HepG2 (cell line): ENCODE results near the gene SLC28A3. TPM values are rescaled to one million over a fixed set of nuclear protein-coding genes. Genes with fewer than 3 reads are reported as not detected.

ENCODE experiments used
- BRCA1 ChIP-seq: sonication (generic); formaldehyde crosslinking; IDR thresholded peaks from 2 replicates; pipeline ENCODE4 v1.4.0; 2020; ENCODE audit warnings: missing genetic modification reagents
- BRD4 ChIP-seq: sonication (generic); formaldehyde crosslinking; IDR thresholded peaks from 2 replicates; pipeline ENCODE4 v1.4.0; 2020; ENCODE audit warnings: missing genetic modification reagents
- GATAD1 ChIP-seq: IDR thresholded peaks from 2 replicates; pipeline ENCODE4 v1.6.1; 2016; ENCODE audit warnings: missing genetic modification reagents, missing compliant biosample characterization
- NCOR1 ChIP-seq: fragments of 200-600 bp; sonication (generic); IDR thresholded peaks from 2 replicates; pipeline ENCODE4 v1.7.0; 2017; ENCODE audit warnings: antibody characterized with exemption, low read length, borderline replicate concordance
- NFE2 ChIP-seq: sonication (generic); formaldehyde crosslinking; IDR thresholded peaks from 2 replicates; pipeline ENCODE4 v1.4.0; 2020; ENCODE audit warnings: missing genetic modification reagents
- PCBP2 ChIP-seq: fragments of 200-400 bp; formaldehyde crosslinking; optimal IDR thresholded peaks from 2 replicates; pipeline ENCODE3; 2018; ENCODE audit warnings: low read length, low read depth; ENCODE audit not compliant: poor library complexity, severe bottlenecking
- SETDB1 ChIP-seq: sonication (generic); formaldehyde crosslinking; IDR thresholded peaks from 2 replicates; pipeline ENCODE4 v1.5.1; 2020; ENCODE audit warnings: missing genetic modification reagents, mild to moderate bottlenecking, borderline replicate concordance
- ZNF292 ChIP-seq: sonication (generic); formaldehyde crosslinking; IDR thresholded peaks from 2 replicates; pipeline ENCODE4 v1.8.1; 2022; ENCODE audit warnings: mild to moderate bottlenecking, low read depth, missing genetic modification reagents, borderline replicate concordance
- ZNF775 ChIP-seq: sonication (generic); formaldehyde crosslinking; IDR thresholded peaks from 2 replicates; pipeline ENCODE4 v1.4.0; 2020; ENCODE audit warnings: missing genetic modification reagents, mild to moderate bottlenecking, moderate library complexity, borderline replicate concordance
- ZNF776 ChIP-seq: sonication (generic); formaldehyde crosslinking; IDR thresholded peaks from 2 replicates; pipeline ENCODE4 v1.4.0; 2020; ENCODE audit warnings: mild to moderate bottlenecking, missing genetic modification reagents
- polyA plus RNA-seq, 8 experiments: library from polyadenylated mRNA; depleted of rRNA in 3 of 8; stranded (reverse) in 7 of 8; unstranded in 1 of 8; fragments of >200 nt; fragmentation: Illumina TruSeq in 4 of 8; extraction: Trizol in 4 of 8; gene quantifications; 2 replicates each; pipeline versions ENCODE4 v1.2.1 to v1.2.3, GENCODE V29; 2011 to 2016; ENCODE audit warnings: low read depth in 4 of 8, missing spikeins in 1 of 8, mixed read lengths in 1 of 8; ENCODE audit not compliant: insufficient read depth in 1 of 8
- total RNA-seq, 5 experiments: library from RNA; depleted of rRNA; stranded (reverse); fragments of >200 nt; fragmentation: Illumina TruSeq; extraction: Trizol; gene quantifications; 2 replicates each; pipeline ENCODE4 v1.2.3, GENCODE V29; 2016; ENCODE audit warnings: low read depth in 1 of 5
- TF ChIP-seq, protein P1 (sequence below): sonication (generic); formaldehyde crosslinking; IDR thresholded peaks from 2 replicates; pipeline ENCODE4 v1.4.0; 2020; ENCODE audit warnings: missing genetic modification reagents
- TF ChIP-seq, protein P2 (sequence below): sonication (generic); formaldehyde crosslinking; IDR thresholded peaks from 2 replicates; pipeline ENCODE4 v1.5.1; 2020; ENCODE audit warnings: missing genetic modification reagents, mild to moderate bottlenecking, borderline replicate concordance
- TF ChIP-seq, protein P3 (sequence below): sonication (generic); formaldehyde crosslinking; IDR thresholded peaks from 2 replicates; pipeline ENCODE4 v1.8.1; 2023; ENCODE audit warnings: mild to moderate bottlenecking, inconsistent platforms, moderate library complexity, missing genetic modification reagents, borderline replicate concordance
- TF ChIP-seq, protein P4 (sequence below): sonication (generic); formaldehyde crosslinking; IDR thresholded peaks from 2 replicates; pipeline ENCODE4 v1.4.0; 2020; ENCODE audit warnings: missing genetic modification reagents
- TF ChIP-seq, protein P5 (sequence below): sonication (generic); formaldehyde crosslinking; IDR thresholded peaks from 2 replicates; pipeline ENCODE4 v1.4.0; 2020; ENCODE audit warnings: missing genetic modification reagents, low read depth, mild to moderate bottlenecking, borderline replicate concordance
- TF ChIP-seq, protein P6 (sequence below): IDR thresholded peaks from 2 replicates; pipeline ENCODE4 v1.6.1; 2016; ENCODE audit warnings: missing biosample characterization, missing genetic modification reagents, low read depth

The SLC28A3 gene
- total and polyA plus RNA-seq, 2 of the 13 experiments (the other 11 are each of a cell fraction or from before 2014, with no cell fraction given): not detected

DNA sequence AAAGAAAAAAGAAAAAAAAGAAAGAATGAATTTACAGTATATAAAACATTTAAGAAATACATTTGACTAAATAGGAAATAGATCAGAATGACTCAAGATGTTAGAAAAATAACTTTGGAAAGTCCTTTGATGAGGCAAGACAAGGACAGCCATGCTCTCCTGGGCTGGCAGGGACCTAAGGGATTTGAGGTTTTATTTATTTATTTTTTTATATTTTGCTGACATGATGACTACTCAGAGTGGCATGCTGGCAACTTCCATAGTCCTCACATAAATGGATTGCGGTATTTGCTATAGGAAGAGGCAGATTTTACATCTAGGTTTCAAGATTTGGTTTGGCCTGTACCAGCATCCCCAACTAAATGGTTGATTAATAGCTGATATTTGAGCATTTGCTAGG lies 17.7 kb downstream of the SLC28A3 start (continued):
- TF ChIP-seq, protein P1, sequence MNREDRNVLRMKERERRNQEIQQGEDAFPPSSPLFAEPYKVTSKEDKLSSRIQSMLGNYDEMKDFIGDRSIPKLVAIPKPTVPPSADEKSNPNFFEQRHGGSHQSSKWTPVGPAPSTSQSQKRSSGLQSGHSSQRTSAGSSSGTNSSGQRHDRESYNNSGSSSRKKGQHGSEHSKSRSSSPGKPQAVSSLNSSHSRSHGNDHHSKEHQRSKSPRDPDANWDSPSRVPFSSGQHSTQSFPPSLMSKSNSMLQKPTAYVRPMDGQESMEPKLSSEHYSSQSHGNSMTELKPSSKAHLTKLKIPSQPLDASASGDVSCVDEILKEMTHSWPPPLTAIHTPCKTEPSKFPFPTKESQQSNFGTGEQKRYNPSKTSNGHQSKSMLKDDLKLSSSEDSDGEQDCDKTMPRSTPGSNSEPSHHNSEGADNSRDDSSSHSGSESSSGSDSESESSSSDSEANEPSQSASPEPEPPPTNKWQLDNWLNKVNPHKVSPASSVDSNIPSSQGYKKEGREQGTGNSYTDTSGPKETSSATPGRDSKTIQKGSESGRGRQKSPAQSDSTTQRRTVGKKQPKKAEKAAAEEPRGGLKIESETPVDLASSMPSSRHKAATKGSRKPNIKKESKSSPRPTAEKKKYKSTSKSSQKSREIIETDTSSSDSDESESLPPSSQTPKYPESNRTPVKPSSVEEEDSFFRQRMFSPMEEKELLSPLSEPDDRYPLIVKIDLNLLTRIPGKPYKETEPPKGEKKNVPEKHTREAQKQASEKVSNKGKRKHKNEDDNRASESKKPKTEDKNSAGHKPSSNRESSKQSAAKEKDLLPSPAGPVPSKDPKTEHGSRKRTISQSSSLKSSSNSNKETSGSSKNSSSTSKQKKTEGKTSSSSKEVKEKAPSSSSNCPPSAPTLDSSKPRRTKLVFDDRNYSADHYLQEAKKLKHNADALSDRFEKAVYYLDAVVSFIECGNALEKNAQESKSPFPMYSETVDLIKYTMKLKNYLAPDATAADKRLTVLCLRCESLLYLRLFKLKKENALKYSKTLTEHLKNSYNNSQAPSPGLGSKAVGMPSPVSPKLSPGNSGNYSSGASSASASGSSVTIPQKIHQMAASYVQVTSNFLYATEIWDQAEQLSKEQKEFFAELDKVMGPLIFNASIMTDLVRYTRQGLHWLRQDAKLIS (CRISPR knock-in tag): no peak
- TF ChIP-seq BRCA1 (CRISPR knock-in tag) (no peak), PCBP2 (no peak), NCOR1 (no peak), SETDB1 (CRISPR knock-in tag) (no peak), ZNF776 (no peak), NFE2 (no peak), GATAD1 (CRISPR knock-in tag) (no peak), ZNF292 (CRISPR knock-in tag) (no peak), BRD4 (CRISPR knock-in tag) (no peak), ZNF775 (CRISPR knock-in tag) (no peak)
- TF ChIP-seq, protein P2, sequence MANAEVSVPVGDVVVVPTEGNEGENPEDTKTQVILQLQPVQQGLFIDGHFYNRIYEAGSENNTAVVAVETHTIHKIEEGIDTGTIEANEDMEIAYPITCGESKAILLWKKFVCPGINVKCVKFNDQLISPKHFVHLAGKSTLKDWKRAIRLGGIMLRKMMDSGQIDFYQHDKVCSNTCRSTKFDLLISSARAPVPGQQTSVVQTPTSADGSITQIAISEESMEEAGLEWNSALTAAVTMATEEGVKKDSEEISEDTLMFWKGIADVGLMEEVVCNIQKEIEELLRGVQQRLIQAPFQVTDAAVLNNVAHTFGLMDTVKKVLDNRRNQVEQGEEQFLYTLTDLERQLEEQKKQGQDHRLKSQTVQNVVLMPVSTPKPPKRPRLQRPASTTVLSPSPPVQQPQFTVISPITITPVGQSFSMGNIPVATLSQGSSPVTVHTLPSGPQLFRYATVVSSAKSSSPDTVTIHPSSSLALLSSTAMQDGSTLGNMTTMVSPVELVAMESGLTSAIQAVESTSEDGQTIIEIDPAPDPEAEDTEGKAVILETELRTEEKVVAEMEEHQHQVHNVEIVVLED (CRISPR knock-in tag): no peak
- TF ChIP-seq, protein P3, sequence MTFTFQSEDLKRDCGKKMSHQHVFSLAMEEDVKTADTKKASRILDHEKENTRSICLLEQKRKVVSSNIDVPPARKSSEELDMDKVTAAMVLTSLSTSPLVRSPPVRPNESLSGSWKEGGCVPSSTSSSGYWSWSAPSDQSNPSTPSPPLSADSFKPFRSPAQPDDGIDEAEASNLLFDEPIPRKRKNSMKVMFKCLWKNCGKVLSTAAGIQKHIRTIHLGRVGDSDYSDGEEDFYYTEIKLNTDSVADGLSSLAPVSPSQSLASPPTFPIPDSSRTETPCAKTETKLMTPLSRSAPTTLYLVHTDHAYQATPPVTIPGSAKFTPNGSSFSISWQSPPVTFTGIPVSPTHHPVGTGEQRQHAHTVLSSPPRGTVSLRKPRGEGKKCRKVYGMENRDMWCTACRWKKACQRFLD (CRISPR knock-in tag): no peak
- TF ChIP-seq, protein P4, sequence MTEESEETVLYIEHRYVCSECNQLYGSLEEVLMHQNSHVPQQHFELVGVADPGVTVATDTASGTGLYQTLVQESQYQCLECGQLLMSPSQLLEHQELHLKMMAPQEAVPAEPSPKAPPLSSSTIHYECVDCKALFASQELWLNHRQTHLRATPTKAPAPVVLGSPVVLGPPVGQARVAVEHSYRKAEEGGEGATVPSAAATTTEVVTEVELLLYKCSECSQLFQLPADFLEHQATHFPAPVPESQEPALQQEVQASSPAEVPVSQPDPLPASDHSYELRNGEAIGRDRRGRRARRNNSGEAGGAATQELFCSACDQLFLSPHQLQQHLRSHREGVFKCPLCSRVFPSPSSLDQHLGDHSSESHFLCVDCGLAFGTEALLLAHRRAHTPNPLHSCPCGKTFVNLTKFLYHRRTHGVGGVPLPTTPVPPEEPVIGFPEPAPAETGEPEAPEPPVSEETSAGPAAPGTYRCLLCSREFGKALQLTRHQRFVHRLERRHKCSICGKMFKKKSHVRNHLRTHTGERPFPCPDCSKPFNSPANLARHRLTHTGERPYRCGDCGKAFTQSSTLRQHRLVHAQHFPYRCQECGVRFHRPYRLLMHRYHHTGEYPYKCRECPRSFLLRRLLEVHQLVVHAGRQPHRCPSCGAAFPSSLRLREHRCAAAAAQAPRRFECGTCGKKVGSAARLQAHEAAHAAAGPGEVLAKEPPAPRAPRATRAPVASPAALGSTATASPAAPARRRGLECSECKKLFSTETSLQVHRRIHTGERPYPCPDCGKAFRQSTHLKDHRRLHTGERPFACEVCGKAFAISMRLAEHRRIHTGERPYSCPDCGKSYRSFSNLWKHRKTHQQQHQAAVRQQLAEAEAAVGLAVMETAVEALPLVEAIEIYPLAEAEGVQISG (CRISPR knock-in tag): no peak
- TF ChIP-seq, protein P5, sequence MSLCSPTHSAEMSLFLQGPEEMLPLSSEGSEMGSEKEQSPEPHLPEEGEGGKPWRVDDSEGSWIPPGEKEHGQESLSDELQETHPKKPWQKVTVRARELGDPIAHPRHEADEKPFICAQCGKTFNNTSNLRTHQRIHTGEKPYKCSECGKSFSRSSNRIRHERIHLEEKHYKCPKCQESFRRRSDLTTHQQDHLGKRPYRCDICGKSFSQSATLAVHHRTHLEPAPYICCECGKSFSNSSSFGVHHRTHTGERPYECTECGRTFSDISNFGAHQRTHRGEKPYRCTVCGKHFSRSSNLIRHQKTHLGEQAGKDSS (CRISPR knock-in tag): no peak
- TF ChIP-seq, protein P6, sequence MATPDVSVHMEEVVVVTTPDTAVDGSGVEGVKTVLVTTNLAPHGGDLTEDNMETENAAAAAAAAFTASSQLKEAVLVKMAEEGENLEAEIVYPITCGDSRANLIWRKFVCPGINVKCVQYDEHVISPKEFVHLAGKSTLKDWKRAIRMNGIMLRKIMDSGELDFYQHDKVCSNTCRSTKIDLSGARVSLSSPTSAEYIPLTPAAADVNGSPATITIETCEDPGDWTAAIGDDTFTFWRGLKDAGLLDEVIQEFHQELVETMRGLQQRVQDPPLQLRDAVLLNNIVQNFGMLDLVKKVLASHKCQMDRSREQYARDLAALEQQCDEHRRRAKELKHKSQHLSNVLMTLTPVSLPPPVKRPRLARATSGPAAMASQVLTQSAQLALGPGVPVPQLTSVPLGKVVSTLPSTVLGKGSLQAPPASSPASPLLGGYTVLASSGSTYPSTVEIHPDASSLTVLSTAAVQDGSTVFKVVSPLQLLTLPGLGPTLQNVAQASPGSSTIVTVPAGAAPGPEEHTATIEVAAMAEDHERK (CRISPR knock-in tag): no peak
